ENCODE data around the gene ECSCR.
"Not testable (repeated sequence)": the region's sequence is repeated elsewhere in the genome, so short reads cannot be mapped to it uniquely, and the experiment has no call there.

ECSCR gene, protein sequence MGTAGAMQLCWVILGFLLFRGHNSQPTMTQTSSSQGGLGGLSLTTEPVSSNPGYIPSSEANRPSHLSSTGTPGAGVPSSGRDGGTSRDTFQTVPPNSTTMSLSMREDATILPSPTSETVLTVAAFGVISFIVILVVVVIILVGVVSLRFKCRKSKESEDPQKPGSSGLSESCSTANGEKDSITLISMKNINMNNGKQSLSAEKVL

GRCh38 chr5:139462586-139463276, at the start of gene ECSCR:
TSS of gene ECSCR (minus strand) at chr5:139462743. CDS start at chr5:139462670, 73 bp downstream.
- Histone ChIP-seq H3K27ac (ENCODE audit: low read length) (no peak within 1 kb of the TSS), H3K27me3 (ENCODE audit: insufficient read depth, low read length) (no peaks in the 10 kb centered on the region)

GRCh38 chr5:139504722-139505121, 42.2 kb upstream of the ECSCR start:
- H3K9ac ChIP-seq (ENCODE audit: low read depth, low read length); H3K9me3 ChIP-seq (ENCODE audit: insufficient read depth, low read depth, low read length); H3K27ac ChIP-seq (ENCODE audit: low read length); H3K27me3 ChIP-seq (ENCODE audit: insufficient read depth, low read length); H3K4me1 ChIP-seq (ENCODE audit: insufficient read depth, low read length); H3K36me3 ChIP-seq (ENCODE audit: insufficient read depth, low read depth, low read length): not testable (repeated sequence)
- H3K4me3 ChIP-seq (ENCODE audit: low read length) = peak overlapping the region; percentile 66; the same call in 1 of the 2 replicates

More at GRCh38 chr5:139462586-139463276, at the start of gene ECSCR:
- H3K4me1 ChIP-seq (ENCODE audit: insufficient read depth, low read length) = peaks cover 10% of the 10 kb centered on the region
- no peaks in the 10 kb centered on the region for H3K36me3 ChIP-seq (ENCODE audit: insufficient read depth, low read depth, low read length)
- H3K9me3 ChIP-seq (ENCODE audit: insufficient read depth, low read depth, low read length) = no peaks in the 10 kb centered on the region
- H3K9ac ChIP-seq (ENCODE audit: low read depth, low read length) = no peak within 1 kb of the TSS
- no peak within 1 kb of the TSS for H3K4me3 ChIP-seq (ENCODE audit: low read length)

GRCh38 chr5:139503879-139504278, 41.3 kb upstream of the ECSCR start:
- peak overlapping the region; percentile 66; the same call in 1 of the 2 replicates for H3K4me3 ChIP-seq (ENCODE audit: low read length)
- not testable (repeated sequence) for H3K9ac ChIP-seq (ENCODE audit: low read depth, low read length); H3K36me3 ChIP-seq (ENCODE audit: insufficient read depth, low read depth, low read length); H3K27ac ChIP-seq (ENCODE audit: low read length); H3K9me3 ChIP-seq (ENCODE audit: insufficient read depth, low read depth, low read length); H3K27me3 ChIP-seq (ENCODE audit: insufficient read depth, low read length); H3K4me1 ChIP-seq (ENCODE audit: insufficient read depth, low read length)

DNA sequence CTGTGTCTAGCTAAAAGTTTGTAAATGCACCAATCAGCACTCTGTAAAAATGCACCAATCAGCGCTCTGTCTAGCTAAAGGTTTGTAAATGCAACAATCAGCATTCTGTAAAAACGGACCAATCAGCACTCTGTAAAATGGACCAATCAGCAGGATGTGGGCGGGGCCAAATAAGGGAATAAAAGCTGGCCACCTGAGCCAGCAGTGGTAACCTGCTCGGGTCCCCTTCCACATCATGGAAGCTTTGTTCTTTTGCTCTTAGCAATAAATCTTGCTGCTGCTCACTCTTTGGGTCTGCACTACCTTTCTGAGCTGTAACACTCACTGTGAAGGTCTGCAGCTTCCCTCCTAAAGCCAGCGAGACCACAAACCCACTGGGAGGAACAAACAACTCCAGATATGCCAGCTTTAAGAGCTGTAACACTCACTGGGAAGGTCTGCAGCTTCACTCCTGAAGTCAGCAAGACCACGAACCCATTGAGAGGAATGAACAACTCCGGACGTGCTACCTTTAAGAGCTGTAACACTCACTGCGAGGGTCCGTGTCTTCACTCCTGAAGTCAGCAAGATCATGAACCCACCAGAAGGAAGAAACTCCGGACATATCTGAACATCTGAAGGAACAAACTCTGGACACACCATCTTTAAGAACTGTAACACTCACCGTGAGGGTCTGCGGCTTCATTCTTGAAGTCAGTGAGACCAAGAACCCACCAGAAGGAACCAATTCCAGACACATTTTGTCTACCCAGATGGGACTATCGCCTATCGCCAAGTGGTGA, 40.7 kb upstream of the ECSCR start:
- H3K4me1 ChIP-seq (ENCODE audit: insufficient read depth, low read length); H3K27ac ChIP-seq (ENCODE audit: low read length); H3K9ac ChIP-seq (ENCODE audit: low read depth, low read length); H3K9me3 ChIP-seq (ENCODE audit: insufficient read depth, low read depth, low read length); H3K27me3 ChIP-seq (ENCODE audit: insufficient read depth, low read length); H3K36me3 ChIP-seq (ENCODE audit: insufficient read depth, low read depth, low read length): not testable (repeated sequence)
- H3K4me3 ChIP-seq (ENCODE audit: low read length) = peak overlapping the region; percentile 66; the same call in 1 of the 2 replicates

DNA sequence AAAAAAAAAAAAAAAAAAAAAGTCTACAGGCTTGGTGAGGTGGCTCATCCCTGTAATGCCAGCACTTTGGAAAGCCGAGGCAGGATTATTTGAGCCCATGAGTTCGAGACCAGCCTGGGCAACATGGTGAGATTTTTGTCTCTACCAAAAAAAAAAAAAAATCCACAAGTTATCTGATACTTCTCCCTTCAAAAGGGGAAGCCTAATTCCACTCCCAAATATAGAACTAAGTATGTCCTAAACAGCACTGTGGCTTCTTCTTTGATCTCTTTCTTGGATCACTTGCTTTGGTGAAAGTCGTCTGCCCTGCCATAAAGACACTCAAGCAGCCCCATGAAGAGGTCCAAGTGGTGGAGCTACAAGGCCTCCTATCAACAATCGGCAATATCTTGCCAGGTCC, 38.8 kb upstream of the ECSCR start:
- Histone ChIP-seq H3K4me3 (ENCODE audit: low read length) (no peak overlapping the region), H3K36me3 (ENCODE audit: insufficient read depth, low read depth, low read length) (no peaks in the 10 kb centered on the region), H3K4me1 (ENCODE audit: insufficient read depth, low read length) (peaks cover 10% of the 10 kb centered on the region; the same call in 1 of the 2 replicates), H3K9ac (ENCODE audit: low read depth, low read length) (no peak overlapping the region), H3K9me3 (ENCODE audit: insufficient read depth, low read depth, low read length) (peaks cover 4% of the 10 kb centered on the region), H3K27me3 (ENCODE audit: insufficient read depth, low read length) (no peaks in the 10 kb centered on the region), H3K27ac (ENCODE audit: low read length) (no peak overlapping the region)

DNA sequence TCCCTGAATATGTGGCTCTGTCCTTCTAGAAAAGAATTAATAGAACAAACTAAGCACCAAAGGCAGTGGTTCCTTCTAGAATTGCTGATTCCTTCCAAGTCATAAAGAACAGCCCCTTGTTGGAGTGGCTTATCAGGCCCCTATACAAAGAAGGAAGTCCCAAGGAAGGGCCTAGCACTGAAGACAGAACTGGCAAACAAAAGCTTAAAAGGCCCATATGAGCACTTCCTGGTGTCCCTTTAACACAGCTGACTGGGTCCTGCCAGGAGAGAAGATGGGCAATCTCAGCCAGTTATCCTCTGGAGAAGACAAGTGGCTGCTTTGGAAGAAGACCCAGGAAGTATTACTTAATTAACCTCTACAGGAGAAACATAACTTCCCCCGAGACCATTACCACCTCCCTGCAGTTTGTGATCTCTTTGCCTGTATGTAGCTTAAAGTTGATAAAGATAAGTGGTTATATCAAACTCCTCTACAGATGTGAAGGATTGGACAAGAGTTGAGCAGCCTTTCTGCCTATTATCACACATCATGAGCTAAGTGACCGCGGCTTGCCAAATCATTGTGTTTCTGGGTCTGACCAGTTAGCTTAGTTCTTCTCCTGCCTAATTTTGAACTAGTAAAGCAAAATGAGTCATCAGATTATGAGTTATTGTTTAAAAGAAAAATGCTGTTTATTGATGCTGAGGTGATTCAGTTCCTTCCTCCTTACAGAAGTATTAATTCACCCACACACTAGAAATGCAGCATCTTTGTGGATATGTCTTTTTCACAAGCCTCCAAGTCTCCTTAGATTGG, 33.3 kb upstream of the ECSCR start:
- no peak overlapping the region for H3K27ac ChIP-seq (ENCODE audit: low read length)
- no peak overlapping the region for H3K9ac ChIP-seq (ENCODE audit: low read depth, low read length)
- no peak overlapping the region for H3K4me3 ChIP-seq (ENCODE audit: low read length)
- H3K36me3 ChIP-seq (ENCODE audit: insufficient read depth, low read depth, low read length) = no peaks in the 10 kb centered on the region
- H3K4me1 ChIP-seq (ENCODE audit: insufficient read depth, low read length) = no peaks in the 10 kb centered on the region
- H3K9me3 ChIP-seq (ENCODE audit: insufficient read depth, low read depth, low read length) = no peaks in the 10 kb centered on the region
- H3K27me3 ChIP-seq (ENCODE audit: insufficient read depth, low read length) = no peaks in the 10 kb centered on the region

GRCh38 chr5:139494832-139495231, 32.3 kb upstream of the ECSCR start:
- H3K4me1 ChIP-seq (ENCODE audit: insufficient read depth, low read length) = no peaks in the 10 kb centered on the region
- no peak overlapping the region for H3K9ac ChIP-seq (ENCODE audit: low read depth, low read length)
- no peaks in the 10 kb centered on the region for H3K36me3 ChIP-seq (ENCODE audit: insufficient read depth, low read depth, low read length)
- H3K9me3 ChIP-seq (ENCODE audit: insufficient read depth, low read depth, low read length) = no peaks in the 10 kb centered on the region
- H3K4me3 ChIP-seq (ENCODE audit: low read length) = no peak overlapping the region
- no peak overlapping the region for H3K27ac ChIP-seq (ENCODE audit: low read length)
- H3K27me3 ChIP-seq (ENCODE audit: insufficient read depth, low read length) = no peaks in the 10 kb centered on the region

DNA sequence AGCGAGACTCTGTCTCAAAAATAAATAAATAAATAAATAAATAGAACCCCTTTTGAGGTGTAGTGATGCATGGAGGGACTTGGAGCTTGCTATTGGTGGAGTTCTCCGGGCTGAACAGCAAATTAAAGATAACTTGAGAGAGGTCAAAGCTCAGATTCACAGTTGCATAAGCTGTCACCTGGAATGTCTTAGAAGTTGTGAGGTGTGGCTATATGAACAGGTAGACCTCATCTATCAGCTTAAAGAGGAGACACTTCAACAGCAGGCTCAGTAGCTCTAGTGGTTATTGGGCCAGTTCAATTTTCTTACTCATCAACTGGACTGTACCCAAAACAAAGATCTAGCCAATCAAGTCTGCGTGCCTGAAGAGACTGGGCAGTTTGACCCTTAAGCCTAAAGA, 31.7 kb upstream of the ECSCR start:
- H3K27ac ChIP-seq (ENCODE audit: low read length) = no peak overlapping the region
- no peak overlapping the region for H3K9ac ChIP-seq (ENCODE audit: low read depth, low read length)
- H3K27me3 ChIP-seq (ENCODE audit: insufficient read depth, low read length) = no peaks in the 10 kb centered on the region
- H3K36me3 ChIP-seq (ENCODE audit: insufficient read depth, low read depth, low read length) = no peaks in the 10 kb centered on the region
- H3K4me3 ChIP-seq (ENCODE audit: low read length) = no peak overlapping the region
- no peaks in the 10 kb centered on the region for H3K4me1 ChIP-seq (ENCODE audit: insufficient read depth, low read length)
- no peaks in the 10 kb centered on the region for H3K9me3 ChIP-seq (ENCODE audit: insufficient read depth, low read depth, low read length)

- H3K4me3 ChIP-seq (ENCODE audit: low read length) = no peak overlapping the region
- H3K27ac ChIP-seq (ENCODE audit: low read length) = no peak overlapping the region
- H3K4me1 ChIP-seq (ENCODE audit: insufficient read depth, low read length) = no peaks in the 10 kb centered on the region
- H3K27me3 ChIP-seq (ENCODE audit: insufficient read depth, low read length) = no peaks in the 10 kb centered on the region
- H3K9me3 ChIP-seq (ENCODE audit: insufficient read depth, low read depth, low read length) = no peaks in the 10 kb centered on the region
- H3K36me3 ChIP-seq (ENCODE audit: insufficient read depth, low read depth, low read length) = no peaks in the 10 kb centered on the region
- no peak overlapping the region for H3K9ac ChIP-seq (ENCODE audit: low read depth, low read length)
Observed at GRCh38 chr5:139492700-139493192, 30.2 kb upstream of the ECSCR start.

DNA sequence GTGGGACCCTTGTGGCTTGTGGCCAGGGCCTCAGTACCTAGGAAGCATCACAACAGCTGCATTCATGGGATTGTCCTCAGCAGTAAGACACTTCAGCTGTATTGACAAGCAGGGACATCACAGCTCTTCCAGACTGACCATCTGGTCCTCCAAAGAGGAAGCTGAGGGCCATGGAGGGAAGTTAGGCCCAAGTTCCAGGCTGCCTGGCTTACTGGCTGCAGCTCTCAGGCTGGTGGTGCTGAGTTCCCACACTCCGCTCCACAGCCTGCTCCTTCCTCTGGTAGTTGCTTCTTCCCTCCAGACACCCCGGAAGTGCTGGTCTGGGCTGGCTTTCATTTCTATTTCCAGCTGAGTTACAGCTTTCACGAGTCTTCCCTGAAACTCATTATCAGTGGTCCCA, 25.7 kb upstream of the ECSCR start:
- Histone ChIP-seq H3K27ac (ENCODE audit: low read length) (no peak overlapping the region), H3K27me3 (ENCODE audit: insufficient read depth, low read length) (no peaks in the 10 kb centered on the region; the same call in 1 of the 2 replicates), H3K4me1 (ENCODE audit: insufficient read depth, low read length) (peaks cover 2% of the 10 kb centered on the region; the same call in 1 of the 2 replicates), H3K36me3 (ENCODE audit: insufficient read depth, low read depth, low read length) (no peaks in the 10 kb centered on the region), H3K4me3 (ENCODE audit: low read length) (no peak overlapping the region), H3K9me3 (ENCODE audit: insufficient read depth, low read depth, low read length) (no peaks in the 10 kb centered on the region), H3K9ac (ENCODE audit: low read depth, low read length) (no peak overlapping the region)

GRCh38 chr5:139486201-139486600, 23.7 kb upstream of the ECSCR start:
- Histone ChIP-seq H3K4me1 (ENCODE audit: insufficient read depth, low read length) (peaks cover 2% of the 10 kb centered on the region; the same call in 1 of the 2 replicates), H3K27me3 (ENCODE audit: insufficient read depth, low read length) (no peaks in the 10 kb centered on the region; the same call in 1 of the 2 replicates), H3K4me3 (ENCODE audit: low read length) (no peak overlapping the region), H3K9me3 (ENCODE audit: insufficient read depth, low read depth, low read length) (no peaks in the 10 kb centered on the region), H3K9ac (ENCODE audit: low read depth, low read length) (0 out of 2 replicates have a peak overlapping the region, but pooled peaks have one; percentile 5), H3K27ac (ENCODE audit: low read length) (no peak overlapping the region), H3K36me3 (ENCODE audit: insufficient read depth, low read depth, low read length) (no peaks in the 10 kb centered on the region)
